Cardiac fibroblast (primary cell): ENCODE measurements around the gene FADS6.

Source experiments
- DNase-seq, 2 donors: peaks; one replicate each; pipeline versions ENCODE4 v3.0.0 to v3.0.0-alpha.2; 2010; ENCODE audit warnings: low read depth in 2 of 2
- H3K4me3 ChIP-seq, 2 donors: replicated peaks in 1 of 2; 1 replicate in 1 of 2; 2 replicates in 1 of 2; pipeline ENCODE4 v1.5.1; 2011; ENCODE audit warnings: low read depth in 2 of 2, low read length in 2 of 2, mild to moderate bottlenecking in 2 of 2, moderate library complexity in 1 of 2
- CTCF ChIP-seq: IDR thresholded peaks from one replicate; pipeline ENCODE4 v1.5.1; 2011; ENCODE audit warnings: low read depth, mild to moderate bottlenecking, low read length, inconsistent platforms

FADS6 gene

DNA sequence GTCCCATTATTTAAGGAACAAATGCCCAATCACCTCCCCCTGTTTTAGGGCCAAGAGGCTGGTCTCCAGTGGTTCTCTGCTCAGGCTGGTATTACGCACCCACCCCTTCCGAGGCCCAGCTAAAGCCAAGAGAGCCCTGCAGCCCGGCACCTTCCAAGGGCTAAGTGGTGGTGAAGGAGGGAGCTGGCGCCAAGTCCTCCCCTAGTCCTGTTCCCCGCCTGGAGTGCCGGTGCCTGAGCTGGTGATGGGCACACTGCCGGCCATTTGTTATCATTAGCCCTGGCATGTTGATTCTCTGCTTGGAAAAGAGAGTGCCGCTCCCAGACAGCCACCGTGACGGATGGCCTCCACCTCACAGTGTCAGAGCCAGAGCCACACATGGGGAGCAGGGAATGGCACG lies 65.6 kb downstream of the FADS6 start:
- no peak for TF ChIP-seq CTCF

More for the DNA sequence above, 65.6 kb downstream of the FADS6 start:
- no peak overlapping the region for H3K4me3 ChIP-seq
- DNase-seq, result no peak
